ENCODE results near the gene CPEB1.

The CPEB1 gene

GRCh38 chr15:82587805-82588204 is 59.4 kb downstream of the CPEB1 start:
- DNase-seq (ENCODE audit: insufficient read length, low spot score): no peak
- FAIRE-seq: no peak
- no peak for TF ChIP-seq POLR2A (IDR thresholded peaks at IDR 0.05; ENCODE audit: low read depth, low read length)

GRCh38 chr15:82585072-82585471 is 62.1 kb downstream of the CPEB1 start:
- no peak for FAIRE-seq
- no peak for TF ChIP-seq POLR2A (IDR thresholded peaks at IDR 0.05; ENCODE audit: low read depth, low read length)
- DNase-seq (ENCODE audit: insufficient read length, low spot score): no peak

- no peak for TF ChIP-seq POLR2A (IDR thresholded peaks at IDR 0.05; ENCODE audit: low read depth, low read length)
- FAIRE-seq: no peak
- DNase-seq (ENCODE audit: insufficient read length, low spot score): no peak
Observed at GRCh38 chr15:82580713-82581112, 66.5 kb downstream of the CPEB1 start.

GRCh38 chr15:82575335-82575734 is 71.8 kb downstream of the CPEB1 start:
- no peak for FAIRE-seq
- TF ChIP-seq POLR2A (IDR thresholded peaks at IDR 0.05; ENCODE audit: low read depth, low read length): no peak
- no peak for DNase-seq (ENCODE audit: insufficient read length, low spot score)

GRCh38 chr15:82572986-82573385 is 74.2 kb downstream of the CPEB1 start:
- DNase-seq (ENCODE audit: insufficient read length, low spot score): no peak
- TF ChIP-seq POLR2A (IDR thresholded peaks at IDR 0.05; ENCODE audit: low read depth, low read length): no peak
- no peak for FAIRE-seq

- TF ChIP-seq POLR2A (IDR thresholded peaks at IDR 0.05; ENCODE audit: low read depth, low read length): no peak
- FAIRE-seq (no peak), DNase-seq (ENCODE audit: insufficient read length, low spot score) (peak; percentile 46)
Observed at GRCh38 chr15:82572311-82572710, 74.9 kb downstream of the CPEB1 start.

- peak; percentile 33; the same call in 1 of the 2 replicates for TF ChIP-seq POLR2A (IDR thresholded peaks at IDR 0.05; ENCODE audit: low read depth, low read length)
- FAIRE-seq: no peak
- peak; percentile 55 for DNase-seq (ENCODE audit: insufficient read length, low spot score)
Observed at GRCh38 chr15:82571722-82572222, 75.4 kb downstream of the CPEB1 start.

GRCh38 chr15:82570721-82571508 is 76.2 kb downstream of the CPEB1 start:
- DNase-seq (ENCODE audit: insufficient read length, low spot score): no peak
- no peak for TF ChIP-seq POLR2A (IDR thresholded peaks at IDR 0.05; ENCODE audit: low read depth, low read length)
- FAIRE-seq: no peak

- FAIRE-seq (no peak), DNase-seq (ENCODE audit: insufficient read length, low spot score) (no peak)
- no peak for TF ChIP-seq POLR2A (IDR thresholded peaks at IDR 0.05; ENCODE audit: low read depth, low read length)
Observed at GRCh38 chr15:82569834-82570233, 77.3 kb downstream of the CPEB1 start.

GRCh38 chr15:82568986-82569385 is 78.2 kb downstream of the CPEB1 start:
- FAIRE-seq (no peak), DNase-seq (ENCODE audit: insufficient read length, low spot score) (no peak)
- TF ChIP-seq POLR2A (IDR thresholded peaks at IDR 0.05; ENCODE audit: low read depth, low read length): no peak

- no peak for TF ChIP-seq POLR2A (IDR thresholded peaks at IDR 0.05; ENCODE audit: low read depth, low read length)
- DNase-seq (ENCODE audit: insufficient read length, low spot score): no peak
- no peak for FAIRE-seq
Observed at GRCh38 chr15:82567661-82568060, 79.5 kb downstream of the CPEB1 start.

GRCh38 chr15:82566690-82567089 is 80.5 kb downstream of the CPEB1 start:
- no peak for FAIRE-seq
- DNase-seq (ENCODE audit: insufficient read length, low spot score): no peak
- TF ChIP-seq POLR2A (IDR thresholded peaks at IDR 0.05; ENCODE audit: low read depth, low read length): no peak

- no peak for TF ChIP-seq POLR2A (IDR thresholded peaks at IDR 0.05; ENCODE audit: low read depth, low read length)
- DNase-seq (ENCODE audit: insufficient read length, low spot score) (no peak), FAIRE-seq (no peak)
Observed at GRCh38 chr15:82558502-82558901, 88.7 kb downstream of the CPEB1 start.

- DNase-seq (ENCODE audit: insufficient read length, low spot score): no peak
- no peak for TF ChIP-seq POLR2A (IDR thresholded peaks at IDR 0.05; ENCODE audit: low read depth, low read length)
- FAIRE-seq: no peak
Observed at GRCh38 chr15:82556315-82557035, 90.7 kb downstream of the CPEB1 start.

- TF ChIP-seq POLR2A (IDR thresholded peaks at IDR 0.05; ENCODE audit: low read depth, low read length): no peak
- DNase-seq (ENCODE audit: insufficient read length, low spot score) (no peak), FAIRE-seq (no peak)
Observed at GRCh38 chr15:82554849-82555248, 92.3 kb downstream of the CPEB1 start.

All from H54 (cell line).